Umbilical cord (tissue), 2 donors: ENCODE data around the gene MCCC2. TPM values are rescaled to one million over a fixed set of nuclear protein-coding genes. Genes with fewer than 3 reads are reported as not detected.

Experiments used
- DNase-seq: peaks from one replicate; pipeline ENCODE4 v3.0.0-alpha.2; 2015; ENCODE audit warnings: low spot score
- total RNA-seq: library from RNA; depleted of rRNA; stranded (reverse); fragments of >200 nt; gene quantifications from one replicate; pipeline ENCODE4 v1.2.3, GENCODE V29; 2014; ENCODE audit warnings: low replicate concordance; ENCODE audit not compliant: insufficient read depth

MCCC2 gene
- total RNA-seq, 1 donor from 2014 or later: 25.0 TPM

DNA sequence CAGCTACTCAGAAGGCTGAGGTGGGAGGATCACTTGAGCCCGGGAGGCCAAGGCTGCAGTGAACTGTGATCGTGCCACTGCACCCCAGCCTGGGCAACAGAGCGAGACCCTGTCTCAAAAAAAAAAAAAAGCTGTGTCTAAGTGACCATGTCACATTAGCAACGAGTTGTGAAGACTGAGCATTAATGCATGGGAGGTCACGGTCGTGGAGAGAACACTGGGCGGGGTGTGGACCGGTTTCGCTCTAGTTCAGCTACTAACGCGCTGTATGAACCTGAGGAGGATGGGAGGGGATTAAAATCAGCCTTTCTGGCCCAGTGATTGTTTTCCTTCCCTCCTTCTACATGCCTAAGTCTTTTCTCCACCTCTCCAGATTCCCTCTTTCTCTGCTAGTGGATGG is 75.2 kb downstream of the MCCC2 start:
- DNase-seq: no peak

DNA sequence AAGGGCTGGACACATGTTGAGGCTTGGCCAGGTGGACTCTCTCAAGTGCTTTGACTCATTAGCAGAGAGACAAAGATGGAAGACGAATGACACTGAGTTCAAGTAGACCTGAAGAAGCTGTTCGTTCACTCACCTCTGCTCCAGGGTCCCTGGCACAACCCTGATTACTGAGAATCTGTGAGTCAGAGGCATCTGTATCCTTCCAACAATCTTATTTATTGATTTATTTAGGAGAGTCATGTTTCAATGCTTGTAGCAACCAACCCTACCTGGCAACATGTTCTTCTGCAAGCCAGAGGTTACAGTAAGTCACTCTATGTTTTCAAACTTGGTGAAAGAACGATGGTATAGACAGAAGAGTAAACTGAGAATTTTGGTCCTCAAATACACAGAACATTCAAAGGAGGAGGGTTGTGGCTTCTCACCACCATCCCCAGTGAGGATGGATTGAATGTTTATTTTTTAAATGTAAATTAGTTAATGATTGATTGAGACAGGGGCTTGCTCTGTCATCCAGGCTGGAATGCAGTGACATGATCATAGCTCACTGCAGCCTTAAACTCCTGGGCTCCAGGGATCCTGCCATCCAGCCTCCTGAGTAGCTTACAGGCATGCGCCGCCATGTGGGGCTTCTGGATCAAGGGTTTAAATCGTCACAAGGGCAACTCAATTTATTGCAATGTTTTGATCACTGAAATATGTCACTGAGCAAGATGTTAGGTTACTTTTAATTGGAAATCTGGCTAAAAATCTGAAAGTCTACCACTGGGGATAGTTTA is 76.2 kb downstream of the MCCC2 start:
- no peak for DNase-seq

DNA sequence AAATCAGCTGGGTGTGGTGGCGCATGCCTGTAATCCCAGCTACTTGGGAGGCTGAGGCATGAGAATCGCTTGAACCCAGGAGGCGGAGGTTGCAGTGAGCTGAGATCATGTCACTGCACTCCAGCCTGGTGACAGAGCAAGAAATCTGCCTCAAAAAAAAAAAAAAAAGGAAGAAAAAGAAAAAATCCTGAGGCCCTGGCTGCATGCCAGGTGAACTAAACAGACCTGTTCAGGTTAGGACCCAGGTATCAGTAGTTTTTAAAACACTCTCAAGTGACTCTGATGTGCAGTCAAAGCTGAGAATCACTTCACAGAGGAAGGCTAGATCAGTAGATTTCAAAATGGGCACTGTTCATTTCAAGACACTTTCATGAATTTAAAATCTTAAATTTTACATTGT is 77.5 kb downstream of the MCCC2 start:
- peak; percentile 33 for DNase-seq

DNA sequence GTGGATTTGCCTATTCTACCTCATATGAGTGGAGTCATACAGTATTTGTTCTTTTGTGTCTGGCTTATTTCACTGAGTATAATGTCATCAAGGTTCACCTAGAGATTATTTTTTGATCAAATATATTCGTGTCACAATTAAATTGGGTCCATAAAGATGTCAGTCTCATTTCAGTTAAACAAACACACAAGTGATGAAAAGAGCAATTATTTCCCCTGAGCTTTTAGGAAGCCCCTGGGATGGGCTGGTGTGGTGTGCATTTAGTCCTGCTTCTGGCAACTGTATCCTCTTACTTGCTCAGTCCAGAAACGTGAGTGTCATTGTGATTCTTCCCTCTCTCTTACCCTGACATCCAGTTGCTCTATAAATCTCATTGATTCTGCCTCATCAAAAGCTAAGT is 79.2 kb downstream of the MCCC2 start:
- no peak for DNase-seq

DNA sequence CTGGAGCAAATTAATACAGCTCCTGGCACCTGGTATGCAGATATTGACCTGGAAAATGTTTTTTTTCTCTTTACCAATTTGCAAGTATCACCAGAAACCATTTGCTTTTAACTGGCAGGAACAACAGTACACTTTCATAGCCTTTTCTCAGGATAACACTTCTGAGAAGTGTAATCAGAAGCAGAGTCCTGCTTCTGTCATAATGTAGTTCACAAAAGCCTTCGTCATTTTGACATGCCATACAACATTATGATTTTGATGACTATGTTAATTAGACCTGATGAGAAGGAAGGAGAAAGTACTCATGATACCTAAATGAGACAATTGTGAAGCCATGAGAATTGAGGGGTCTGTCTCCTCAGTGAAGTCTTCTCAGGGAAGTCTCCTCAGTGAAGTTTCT is 90.8 kb downstream of the MCCC2 start:
- no peak for DNase-seq

DNA sequence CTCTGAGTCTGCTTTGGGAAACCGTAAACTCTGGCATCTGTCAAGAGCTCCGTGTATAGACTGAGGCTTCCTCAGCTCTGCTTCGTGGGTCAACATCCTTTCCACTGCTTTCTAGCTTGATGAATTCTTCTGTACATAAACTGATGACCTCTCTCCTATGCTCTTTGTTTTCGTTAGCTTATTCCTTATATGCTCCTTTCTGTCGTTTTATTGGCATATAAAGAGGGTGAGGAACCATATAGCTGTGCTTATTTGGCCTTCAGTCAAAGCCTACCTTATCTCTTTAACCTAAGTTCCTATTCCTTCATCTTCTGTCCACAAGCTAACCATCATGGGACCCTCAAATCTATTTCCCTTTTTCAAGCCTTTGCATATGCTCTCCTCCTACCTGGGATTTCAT is 92.6 kb downstream of the MCCC2 start:
- no peak for DNase-seq

DNA sequence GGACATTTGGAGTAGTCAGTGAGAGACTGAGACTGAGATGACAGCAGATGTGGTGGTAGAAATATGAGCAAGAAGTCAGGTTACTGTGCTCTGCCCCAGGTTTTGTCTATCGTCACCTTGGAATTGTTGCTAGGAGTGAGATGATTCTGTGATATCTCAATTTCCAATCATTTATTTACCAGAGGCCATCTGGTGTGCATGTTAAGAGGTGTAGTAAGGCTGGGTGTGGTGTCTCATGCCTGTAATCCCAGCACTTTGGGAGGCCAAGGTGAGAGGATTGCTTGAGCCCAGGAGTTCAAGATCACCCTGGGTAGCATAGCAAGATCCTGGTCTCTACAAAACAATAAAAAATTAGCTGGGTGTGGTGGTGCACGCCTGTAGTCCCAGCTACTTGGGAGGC is 93.4 kb downstream of the MCCC2 start:
- no peak for DNase-seq

DNA sequence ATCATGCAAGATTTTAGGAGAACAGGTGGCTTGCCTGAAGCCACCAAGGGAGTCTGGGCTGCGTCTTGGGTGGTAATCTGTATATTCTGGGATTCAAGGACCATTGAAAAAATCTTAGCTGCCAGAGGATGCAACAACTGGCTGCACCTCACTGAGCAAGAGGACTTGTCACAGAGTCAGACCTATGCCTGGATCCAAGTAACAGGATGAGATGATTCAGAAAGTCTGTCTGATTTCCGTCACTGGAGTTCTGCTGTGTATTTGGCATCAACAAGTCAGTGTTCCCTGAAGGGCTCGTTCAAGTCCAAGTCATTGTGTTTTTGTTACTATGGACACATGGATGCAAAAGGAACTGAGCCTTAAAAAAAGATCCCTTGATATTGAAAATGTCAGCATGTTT is 94.2 kb downstream of the MCCC2 start:
- no peak for DNase-seq

DNA sequence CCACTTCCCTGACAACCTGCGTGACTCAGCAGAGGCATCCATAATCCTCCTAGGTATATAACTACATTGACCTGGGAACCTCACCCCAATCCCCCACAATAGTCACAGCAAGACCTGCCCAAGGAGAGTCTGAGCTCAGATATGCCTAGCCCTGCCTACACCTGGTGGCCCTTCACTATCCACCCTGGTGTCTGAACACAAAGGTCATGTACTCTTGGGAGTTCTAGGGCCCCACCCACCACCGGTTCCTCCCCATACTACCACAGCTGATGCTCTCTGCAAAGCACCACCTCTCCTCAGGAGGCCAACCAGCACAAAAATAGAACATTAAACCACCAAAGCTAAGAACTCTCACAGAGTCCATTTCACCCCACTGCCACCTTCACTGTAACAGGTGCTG is 97.2 kb downstream of the MCCC2 start:
- no peak for DNase-seq

DNA sequence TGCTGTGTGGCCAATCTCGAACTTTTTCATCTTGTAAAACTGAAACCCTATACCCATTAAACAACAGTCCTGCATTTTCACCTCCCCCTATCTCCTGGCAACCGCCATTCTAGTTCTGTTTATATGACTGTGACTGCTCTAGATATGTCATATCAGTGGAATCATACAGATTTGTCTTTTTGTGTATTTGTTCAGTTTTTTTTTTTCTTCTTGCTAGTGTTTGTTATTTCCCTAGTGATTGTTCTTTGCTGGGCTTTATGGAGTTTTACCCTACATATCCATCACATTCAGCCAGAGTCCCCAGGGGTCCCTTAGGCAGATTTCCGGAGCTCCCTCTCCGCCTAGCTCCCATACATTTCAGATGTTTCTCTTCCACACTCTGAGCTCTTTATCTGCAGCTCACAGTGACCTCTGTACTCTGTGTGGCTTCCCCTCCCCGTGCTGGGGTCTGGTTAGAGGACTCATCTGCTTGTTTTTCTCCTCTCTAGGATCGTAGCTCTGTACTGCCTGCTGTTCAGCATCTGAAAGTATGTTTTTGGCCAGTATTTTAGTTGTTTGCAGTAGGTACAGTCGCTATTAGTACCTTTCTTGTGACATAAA is 106.8 kb downstream of the MCCC2 start:
- DNase-seq: peak; percentile 42

DNA sequence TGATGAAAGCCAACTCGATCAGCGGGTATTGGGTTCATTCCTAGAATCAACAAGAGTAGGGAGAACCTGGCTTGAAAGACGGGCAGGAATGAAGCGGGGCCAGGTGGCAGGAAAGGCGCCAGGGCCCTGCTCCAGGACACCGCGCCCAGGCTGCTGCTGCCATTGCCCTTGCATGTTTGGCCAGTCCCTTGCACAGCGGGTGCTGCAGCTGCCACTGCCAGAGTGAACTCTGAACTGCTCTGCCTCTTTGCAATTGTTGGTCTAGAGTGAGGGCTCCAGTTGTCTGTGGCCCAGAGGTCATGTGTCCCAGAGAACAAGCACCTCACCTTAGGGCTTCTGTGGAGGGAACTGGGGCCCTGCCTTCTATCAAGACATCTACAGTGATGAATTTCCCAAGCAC is 107.9 kb downstream of the MCCC2 start:
- DNase-seq: no peak

DNA sequence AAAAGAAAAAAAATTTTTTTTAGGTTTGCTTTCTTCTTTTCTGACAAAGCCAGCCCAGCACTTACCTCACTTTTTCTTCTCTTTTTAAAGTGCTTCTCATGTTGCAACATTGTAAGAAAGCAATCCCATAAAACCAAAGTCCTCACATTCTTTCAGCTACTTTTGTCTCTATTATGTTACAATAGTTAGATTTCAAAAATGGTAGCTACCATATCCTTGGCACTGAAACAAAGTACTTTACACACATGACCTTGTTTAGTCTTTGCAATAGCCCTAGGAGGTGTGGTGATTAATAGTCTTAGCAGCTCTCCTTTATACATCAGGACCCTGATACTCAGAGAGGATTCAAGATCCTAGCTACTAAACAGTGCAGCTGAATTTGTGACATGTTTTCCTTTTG is 108.5 kb downstream of the MCCC2 start:
- DNase-seq: no peak

DNA sequence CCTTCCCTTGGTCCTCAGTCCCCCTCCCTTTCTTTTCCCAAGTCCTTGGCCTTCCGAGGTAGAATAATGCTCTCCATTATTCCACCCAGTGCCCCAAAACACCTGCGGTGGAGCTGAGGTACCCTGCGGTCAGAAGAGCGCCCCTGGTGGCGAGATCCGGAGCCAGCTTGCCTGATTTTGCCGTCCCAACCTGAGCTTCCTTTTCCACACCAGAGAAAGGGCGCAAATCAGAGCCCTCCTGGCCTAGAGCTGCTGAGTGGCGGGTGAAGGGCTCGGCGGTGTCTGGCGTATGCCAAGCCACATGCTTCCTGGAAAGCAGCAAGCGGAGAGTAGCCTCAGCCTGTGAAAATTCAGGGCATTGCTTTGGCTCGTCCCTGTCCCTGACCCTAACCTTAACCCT is 110.8 kb downstream of the MCCC2 start:
- no peak for DNase-seq

DNA sequence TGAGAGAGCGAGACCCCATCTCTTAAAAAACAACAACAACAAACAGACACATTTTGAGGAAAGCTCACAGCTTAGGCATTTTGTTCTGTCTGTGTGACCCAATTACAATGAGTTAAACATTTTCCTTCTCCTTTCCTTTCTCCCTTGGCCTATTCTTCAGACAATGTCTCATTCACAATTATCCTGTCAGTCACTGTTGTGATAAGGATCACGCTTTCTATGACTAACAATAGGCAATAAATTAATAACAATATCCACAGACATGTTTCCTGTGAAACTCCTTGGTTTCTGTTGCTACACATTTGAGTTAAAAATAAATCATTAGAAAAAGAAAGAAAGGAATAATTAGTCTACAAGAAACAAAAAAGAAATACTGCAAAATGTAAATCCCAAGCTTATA is 112.1 kb downstream of the MCCC2 start:
- no peak for DNase-seq

DNA sequence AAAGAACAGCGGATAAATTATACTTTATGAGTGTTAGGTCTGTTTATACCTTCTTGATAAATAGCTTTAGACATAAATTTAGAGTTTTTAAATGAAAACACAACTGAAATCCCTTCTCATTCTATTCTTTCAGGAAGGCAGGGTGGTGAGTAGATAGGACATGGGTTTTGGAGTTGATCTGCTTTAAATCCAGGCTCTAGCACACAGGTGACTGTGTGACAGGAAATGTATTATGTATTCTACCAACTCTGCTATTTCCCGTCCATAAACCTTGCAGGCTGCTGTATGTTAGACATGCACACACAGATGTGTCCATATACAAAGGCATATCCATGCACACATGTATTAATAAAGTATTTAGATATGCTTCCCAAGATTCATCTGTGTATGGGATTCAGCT is 112.6 kb downstream of the MCCC2 start:
- no peak for DNase-seq

DNA sequence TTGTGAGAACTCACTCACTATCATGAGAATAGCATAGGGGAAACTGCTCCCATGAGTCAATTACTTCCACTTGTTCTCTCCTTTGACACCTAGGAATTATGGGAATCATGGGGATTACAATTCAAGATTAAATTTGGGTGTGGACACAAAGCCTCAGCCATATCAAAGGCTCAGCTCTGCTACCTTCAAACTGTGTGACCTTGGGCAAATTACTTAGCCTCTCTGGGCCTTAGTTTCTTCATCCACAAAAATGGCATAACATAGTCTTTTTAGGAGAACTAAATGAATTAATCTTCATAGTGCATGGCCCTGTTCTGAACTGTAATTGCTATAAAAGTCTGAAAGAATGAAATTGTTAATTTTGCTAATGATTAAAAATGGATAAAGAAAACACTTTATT is 113.7 kb downstream of the MCCC2 start:
- DNase-seq: no peak

DNA sequence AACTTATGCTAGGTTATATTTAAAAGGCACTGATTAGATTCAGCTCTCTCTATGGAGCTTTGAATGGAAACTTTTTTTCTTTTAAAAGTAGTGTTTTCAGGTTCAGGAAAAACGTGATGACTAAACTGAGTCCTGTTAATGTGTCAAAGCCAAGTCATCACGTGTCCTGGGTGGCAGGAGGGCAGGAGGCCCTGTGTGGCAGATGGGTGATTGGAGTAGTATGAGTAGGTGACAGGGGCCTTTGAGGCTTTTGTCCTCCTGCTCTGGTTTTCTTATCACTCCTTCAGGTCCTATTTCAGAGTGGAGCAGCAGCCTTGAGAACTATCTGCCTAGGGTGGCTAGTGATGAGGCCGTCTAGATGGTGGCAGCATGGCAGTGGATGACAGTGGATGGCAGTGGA is 114.3 kb downstream of the MCCC2 start:
- DNase-seq: no peak

DNA sequence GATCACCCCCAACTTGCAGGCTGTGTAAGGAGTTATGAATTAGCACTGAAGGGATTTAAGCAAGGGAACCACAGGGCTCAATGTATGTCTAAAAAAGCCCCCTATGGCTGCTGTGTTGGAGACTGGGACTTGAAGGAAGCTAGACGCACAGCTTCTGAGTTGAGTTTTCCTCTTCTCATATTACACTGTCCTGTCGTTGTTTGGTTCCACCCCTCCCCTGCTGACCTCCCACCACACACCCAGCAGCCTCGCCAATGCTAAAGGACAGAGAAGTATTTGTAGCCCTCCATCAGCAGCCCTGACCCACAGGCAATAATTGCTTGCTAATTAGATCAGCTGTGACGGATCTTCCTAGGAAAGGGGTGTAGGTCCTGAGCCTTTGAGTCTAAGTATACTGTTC is 116.8 kb downstream of the MCCC2 start:
- DNase-seq: no peak

DNA sequence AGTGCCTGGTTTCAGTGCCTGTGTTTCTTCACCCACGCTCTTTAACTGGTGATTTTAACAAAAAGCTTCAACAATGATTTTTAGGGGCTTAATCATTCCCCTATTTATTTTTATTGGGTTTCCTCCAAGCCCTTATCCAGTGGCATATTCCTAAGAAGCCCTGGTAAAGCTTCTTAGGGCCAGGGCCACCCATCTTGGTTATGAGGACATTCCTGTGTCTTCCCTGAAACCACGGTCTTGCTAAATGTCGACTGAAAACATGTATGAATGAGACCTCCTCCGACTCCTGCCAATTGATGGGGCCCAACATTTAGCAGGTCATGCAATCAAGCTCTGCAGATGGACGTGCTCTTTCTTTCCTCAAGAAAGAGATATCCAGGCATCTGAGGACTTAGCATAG is 118.3 kb downstream of the MCCC2 start:
- no peak for DNase-seq

DNA sequence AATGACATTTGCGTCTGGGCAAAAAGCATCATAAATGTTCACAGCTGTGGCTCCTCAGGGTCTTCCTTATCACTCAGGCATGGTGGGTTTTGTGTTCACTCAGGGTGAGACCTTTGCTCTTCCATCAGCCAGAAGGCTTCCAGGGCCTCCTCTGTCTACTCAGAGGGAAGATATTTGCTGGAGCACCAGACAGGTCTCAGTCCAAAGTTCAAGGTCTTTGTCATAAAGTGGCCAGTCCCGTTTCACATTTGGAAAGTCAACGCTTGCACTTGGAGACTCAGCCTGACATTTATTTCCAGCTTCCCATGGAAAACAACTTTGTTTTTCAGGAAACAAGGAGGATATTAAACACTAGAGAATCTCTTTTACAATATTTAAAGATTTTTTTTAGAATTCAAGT is 119.8 kb downstream of the MCCC2 start:
- DNase-seq: no peak
